ENCODE data around the gene MED13.

DNA sequence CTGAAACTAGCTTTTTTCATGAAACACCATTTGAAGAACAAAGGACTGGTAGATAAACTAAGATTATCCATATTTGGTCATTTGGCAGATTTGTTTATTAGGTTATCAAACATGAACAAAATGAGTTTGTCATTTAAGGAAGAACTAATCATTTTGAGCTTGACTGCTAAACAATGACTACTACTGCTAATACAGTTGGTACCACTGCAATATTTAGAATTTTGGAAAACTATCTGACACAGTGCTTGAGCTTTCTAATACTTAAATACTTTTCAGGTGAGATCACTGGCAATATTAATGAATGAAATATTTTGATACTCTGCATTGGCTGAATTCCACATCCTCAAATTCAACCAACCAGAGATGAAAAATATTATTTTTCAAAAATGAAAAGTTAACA is 47.2 kb downstream of the MED13 start:
- TF ChIP-seq, protein P1, sequence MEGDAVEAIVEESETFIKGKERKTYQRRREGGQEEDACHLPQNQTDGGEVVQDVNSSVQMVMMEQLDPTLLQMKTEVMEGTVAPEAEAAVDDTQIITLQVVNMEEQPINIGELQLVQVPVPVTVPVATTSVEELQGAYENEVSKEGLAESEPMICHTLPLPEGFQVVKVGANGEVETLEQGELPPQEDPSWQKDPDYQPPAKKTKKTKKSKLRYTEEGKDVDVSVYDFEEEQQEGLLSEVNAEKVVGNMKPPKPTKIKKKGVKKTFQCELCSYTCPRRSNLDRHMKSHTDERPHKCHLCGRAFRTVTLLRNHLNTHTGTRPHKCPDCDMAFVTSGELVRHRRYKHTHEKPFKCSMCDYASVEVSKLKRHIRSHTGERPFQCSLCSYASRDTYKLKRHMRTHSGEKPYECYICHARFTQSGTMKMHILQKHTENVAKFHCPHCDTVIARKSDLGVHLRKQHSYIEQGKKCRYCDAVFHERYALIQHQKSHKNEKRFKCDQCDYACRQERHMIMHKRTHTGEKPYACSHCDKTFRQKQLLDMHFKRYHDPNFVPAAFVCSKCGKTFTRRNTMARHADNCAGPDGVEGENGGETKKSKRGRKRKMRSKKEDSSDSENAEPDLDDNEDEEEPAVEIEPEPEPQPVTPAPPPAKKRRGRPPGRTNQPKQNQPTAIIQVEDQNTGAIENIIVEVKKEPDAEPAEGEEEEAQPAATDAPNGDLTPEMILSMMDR (IDR thresholded peaks at IDR 0.05): no peak
- TF ChIP-seq ZFX (IDR thresholded peaks at IDR 0.05; ENCODE audit: borderline replicate concordance): no peak

Data from 22Rv1 (cell line).